ENCODE measurements around the gene IFT52.
A peak's percentile ranks its signal among the peaks of the same experiment; 100 is the strongest.

IFT52 gene

GRCh38 chr20:43590392-43591303 is at the start of gene IFT52:
Gene IFT52 (plus strand): TSS chr20:43590937. CDS start chr20:43594699, 3,762 bp downstream.
- DNase-seq, result peak; percentile 89

GRCh38 chr20:43541214-43541613 is 49.5 kb upstream of the IFT52 start:
- DNase-seq, result no peak

GRCh38 chr20:43542161-43542560 is 48.6 kb upstream of the IFT52 start:
- no peak for DNase-seq

GRCh38 chr20:43542674-43543073 is 48.1 kb upstream of the IFT52 start:
- no peak for DNase-seq

GRCh38 chr20:43543138-43543537 is 47.6 kb upstream of the IFT52 start:
- no peak for DNase-seq

- DNase-seq, result no peak
Measured at GRCh38 chr20:43544501-43544900, 46.2 kb upstream of the IFT52 start.

GRCh38 chr20:43545837-43546578 is 44.7 kb upstream of the IFT52 start:
- DNase-seq, result no peak

- DNase-seq, result no peak
Measured at GRCh38 chr20:43548273-43548880, 42.4 kb upstream of the IFT52 start.

GRCh38 chr20:43549416-43550065 is 41.2 kb upstream of the IFT52 start:
- DNase-seq, result no peak

GRCh38 chr20:43550456-43550855 is 40.3 kb upstream of the IFT52 start:
- no peak for DNase-seq

GRCh38 chr20:43554369-43554768 is 36.4 kb upstream of the IFT52 start:
- no peak for DNase-seq

GRCh38 chr20:43558412-43559146 is 32.2 kb upstream of the IFT52 start, which contains the start of gene SGK2:
Gene SGK2 (plus strand): TSS chr20:43559027. CDS start chr20:43566496, 7,469 bp downstream.
- no peak for DNase-seq

- no peak for DNase-seq
Measured at GRCh38 chr20:43559147-43559987, 31.4 kb upstream of the IFT52 start.

GRCh38 chr20:43560974-43561373 is 29.8 kb upstream of the IFT52 start:
- no peak for DNase-seq

- DNase-seq, result no peak
Measured at GRCh38 chr20:43563429-43563828, 27.3 kb upstream of the IFT52 start.

GRCh38 chr20:43563991-43564390 is 26.7 kb upstream of the IFT52 start:
- DNase-seq, result no peak

GRCh38 chr20:43564455-43564854 is 26.3 kb upstream of the IFT52 start:
- no peak for DNase-seq

- DNase-seq, result no peak
Measured at GRCh38 chr20:43564993-43565757, 25.6 kb upstream of the IFT52 start.

GRCh38 chr20:43565758-43566104 is 25.0 kb upstream of the IFT52 start:
- DNase-seq, result no peak

GRCh38 chr20:43567477-43567876 is 23.3 kb upstream of the IFT52 start:
- no peak for DNase-seq

GRCh38 chr20:43568706-43569105 is 22.0 kb upstream of the IFT52 start:
- no peak for DNase-seq

Data from stimulated activated naive CD4-positive, alpha-beta T cell treated with Interleukin-2 at 50 U/mL for 16 hours (primary cell).